HL-60/S4 treated with retinoic acid at 250 ng/mL for 4 days and 3 days (cell line): ENCODE measurements around the gene CD81.

Experiments
- in situ Hi-C: fragments of 300-500 bp; cut with MboI; formaldehyde crosslinking; loops from 2 replicates; pipeline ENCODE4 v1.7.0; 2022; ENCODE audit warnings: low sequenced_read_pairs

The CD81 gene

GRCh38 chr11:2388431-2389376 lies 11.6 kb downstream of the CD81 start:
- in situ Hi-C loops = no loop called here

DNA sequence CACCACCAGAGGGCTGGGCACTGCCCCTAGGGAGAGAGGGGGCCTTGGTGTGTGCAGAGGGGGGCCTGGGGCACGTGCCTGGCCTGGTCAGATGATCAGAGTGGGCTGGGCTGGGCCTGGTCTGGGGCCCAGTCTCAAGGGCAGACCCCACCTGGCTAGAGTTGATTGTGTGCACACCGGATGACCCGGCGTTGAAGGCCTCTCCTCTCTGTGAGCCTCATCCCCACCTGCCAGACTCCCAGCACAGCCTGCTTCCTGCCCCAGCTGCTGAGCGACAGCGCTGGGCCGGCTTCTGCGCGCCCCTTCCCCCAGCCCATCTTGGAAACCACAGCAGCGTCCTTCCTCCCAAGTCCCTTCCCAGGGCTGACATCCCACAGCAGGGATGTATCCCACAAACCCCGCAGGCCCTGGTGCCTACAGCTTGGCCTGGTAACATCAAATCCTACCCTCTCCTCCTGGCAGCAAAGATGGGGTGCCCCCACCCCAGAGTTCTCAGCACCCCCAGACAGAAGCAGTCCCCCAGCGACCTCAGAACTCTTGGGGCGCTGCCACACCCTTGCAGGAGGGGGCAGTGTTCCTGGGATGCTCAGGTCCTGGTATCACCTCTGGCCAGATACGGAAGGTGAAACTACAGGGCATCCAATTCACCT lies 12.4 kb downstream of the CD81 start:
- in situ Hi-C loops = no loop called here

DNA sequence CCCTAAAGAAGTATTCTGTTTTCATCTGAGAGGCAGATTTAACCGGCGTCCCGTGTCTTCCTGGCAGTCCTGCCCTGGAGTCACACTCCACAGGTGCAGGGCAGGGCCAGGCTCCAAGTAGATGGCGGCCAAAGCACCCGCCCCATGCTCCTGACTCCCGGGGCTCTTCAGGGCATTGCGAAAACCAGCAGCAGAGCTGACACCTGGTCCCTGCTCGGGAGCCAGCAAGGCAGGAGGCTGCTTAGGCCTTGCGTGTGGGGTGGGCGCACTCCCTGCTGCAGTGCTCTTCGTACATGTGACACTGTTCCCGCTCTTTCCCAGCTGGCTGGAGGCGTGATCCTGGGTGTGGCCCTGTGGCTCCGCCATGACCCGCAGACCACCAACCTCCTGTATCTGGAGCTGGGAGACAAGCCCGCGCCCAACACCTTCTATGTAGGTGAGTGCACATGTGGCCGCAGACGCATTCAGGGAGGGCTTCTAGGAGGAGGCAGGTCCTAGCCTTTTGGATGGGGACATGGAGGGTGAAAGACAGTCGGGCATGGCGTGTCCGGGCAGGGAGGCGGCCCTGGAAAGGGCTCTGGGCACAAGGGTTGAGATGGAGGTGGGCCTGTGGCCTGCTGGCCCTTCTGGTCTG lies 13.1 kb downstream of the CD81 start:
- in situ Hi-C loops = no loop called here

GRCh38 chr11:2390725-2391151 lies 13.6 kb downstream of the CD81 start:
- in situ Hi-C loops = no loop called here

GRCh38 chr11:2391181-2391975 lies 14.3 kb downstream of the CD81 start:
- in situ Hi-C loops = no loop called here

- in situ Hi-C loops = no loop called here
Measured at GRCh38 chr11:2392241-2392959, 15.3 kb downstream of the CD81 start.

DNA sequence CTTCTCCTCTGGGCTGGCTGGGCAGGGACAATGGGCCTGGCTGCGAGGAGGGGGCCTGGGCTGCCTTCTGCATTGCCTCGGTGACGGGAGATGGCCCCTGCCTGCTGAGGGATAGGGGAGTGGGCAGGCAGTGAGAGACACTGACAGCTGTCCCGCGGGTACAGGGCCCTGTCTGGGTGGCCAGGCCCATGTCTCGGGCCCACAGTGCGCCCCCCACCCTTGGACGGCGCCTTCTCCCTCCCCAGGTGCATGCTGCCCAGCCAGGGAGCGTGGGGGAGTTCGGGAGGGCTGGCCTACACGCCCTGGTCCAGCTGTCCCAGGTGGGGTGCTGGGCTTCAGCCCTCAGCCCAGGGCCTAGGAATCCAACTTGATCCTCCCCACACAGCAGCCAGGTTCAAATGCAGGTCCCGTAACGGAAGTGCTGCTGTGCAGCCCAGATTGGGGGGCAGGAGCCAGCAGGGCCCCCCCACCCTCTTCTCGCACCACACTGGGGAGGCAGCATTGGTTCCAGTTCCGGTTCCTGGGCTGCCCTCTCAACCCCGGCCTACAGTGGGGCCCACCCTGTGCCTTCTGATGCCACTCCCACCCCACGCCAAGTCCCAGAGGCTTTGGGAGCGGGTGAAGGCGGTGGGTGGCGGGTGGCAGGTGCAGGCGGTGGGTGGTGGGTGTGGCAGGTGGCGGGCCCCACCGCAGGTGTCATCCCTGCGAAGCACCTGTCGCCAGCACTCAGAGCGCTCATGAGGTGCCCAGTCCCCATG lies 16.2 kb downstream of the CD81 start:
- in situ Hi-C loops = no loop called here

DNA sequence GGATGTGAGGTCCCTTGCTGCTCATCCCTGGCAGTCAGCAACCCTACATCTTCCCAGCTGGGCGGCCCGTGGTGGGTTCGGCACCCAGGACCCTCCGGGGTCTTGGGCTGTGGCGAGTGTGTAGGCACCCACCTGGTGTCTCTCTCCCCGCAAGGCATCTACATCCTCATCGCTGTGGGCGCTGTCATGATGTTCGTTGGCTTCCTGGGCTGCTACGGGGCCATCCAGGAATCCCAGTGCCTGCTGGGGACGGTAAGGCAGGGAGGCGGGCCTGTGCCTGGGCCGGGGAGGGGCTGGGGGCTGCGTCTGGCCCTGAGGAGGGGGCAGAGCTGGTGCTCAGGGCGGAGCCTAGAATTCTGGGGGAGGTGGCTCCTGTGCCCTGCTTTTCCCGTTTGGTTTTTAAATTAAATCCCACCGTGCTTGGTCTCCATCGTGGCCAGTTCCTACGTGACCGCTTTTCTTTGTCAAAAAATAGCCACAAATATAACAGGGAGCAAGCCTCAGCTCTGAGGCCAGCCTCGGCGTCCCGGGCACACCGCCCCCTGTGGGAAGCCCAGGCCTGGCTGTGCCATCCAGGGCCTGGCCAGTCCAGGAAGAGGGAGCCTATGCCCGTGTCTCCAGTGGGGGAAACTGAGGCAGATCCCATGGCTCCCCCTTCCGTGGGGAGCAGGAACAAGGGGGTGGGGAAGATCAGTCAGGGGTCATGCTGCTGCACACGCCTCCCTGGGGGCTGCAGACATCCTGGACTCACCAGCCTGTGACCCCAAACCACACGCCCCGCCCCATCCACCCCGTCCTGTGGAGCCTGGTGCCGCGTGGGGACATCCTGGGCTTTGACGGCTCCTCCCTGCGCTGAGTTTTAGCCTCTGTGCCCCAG lies 17.1 kb downstream of the CD81 start:
- in situ Hi-C loops = no loop called here

- in situ Hi-C loops = no loop called here
Measured at GRCh38 chr11:2394818-2395105, 17.7 kb downstream of the CD81 start.

DNA sequence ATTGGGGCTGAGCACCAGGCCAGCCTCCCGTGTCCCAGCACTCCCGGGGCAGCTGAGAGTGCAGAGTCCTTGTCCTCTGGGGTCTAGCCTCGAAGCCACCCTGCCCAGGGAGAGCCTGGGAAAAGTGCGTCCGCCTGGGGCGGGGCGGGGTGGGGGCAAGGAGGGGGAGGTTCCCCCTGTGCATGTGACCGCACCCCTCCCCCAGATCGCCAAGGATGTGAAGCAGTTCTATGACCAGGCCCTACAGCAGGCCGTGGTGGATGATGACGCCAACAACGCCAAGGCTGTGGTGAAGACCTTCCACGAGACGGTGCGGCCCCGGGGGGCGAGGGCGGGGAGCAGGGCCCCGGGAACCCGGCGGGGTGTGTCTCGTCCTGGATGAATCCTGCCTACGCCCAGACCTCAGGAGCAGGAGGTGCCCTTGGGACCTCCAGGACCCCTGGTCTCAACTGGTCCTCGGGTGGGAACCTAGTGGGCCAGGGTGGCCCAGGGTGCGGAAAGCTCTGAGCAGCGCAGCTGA lies 18.2 kb downstream of the CD81 start:
- in situ Hi-C loops = no loop called here

DNA sequence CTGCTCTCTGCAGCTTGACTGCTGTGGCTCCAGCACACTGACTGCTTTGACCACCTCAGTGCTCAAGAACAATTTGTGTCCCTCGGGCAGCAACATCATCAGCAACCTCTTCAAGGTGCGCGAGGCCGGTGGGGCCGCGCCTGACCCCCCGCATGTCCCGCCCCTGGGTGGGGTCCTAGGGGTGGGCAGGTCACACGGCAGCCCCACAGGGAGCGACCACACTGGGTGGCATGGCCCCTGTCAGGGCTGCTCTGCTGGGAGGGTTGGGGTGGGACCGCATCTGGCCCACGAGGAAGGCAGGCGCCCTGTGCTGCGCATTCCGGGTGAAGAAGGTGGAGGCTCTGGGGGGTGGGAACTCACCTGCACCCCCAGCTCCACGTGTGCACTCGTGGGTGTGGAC lies 18.7 kb downstream of the CD81 start:
- in situ Hi-C loops = no loop called here

DNA sequence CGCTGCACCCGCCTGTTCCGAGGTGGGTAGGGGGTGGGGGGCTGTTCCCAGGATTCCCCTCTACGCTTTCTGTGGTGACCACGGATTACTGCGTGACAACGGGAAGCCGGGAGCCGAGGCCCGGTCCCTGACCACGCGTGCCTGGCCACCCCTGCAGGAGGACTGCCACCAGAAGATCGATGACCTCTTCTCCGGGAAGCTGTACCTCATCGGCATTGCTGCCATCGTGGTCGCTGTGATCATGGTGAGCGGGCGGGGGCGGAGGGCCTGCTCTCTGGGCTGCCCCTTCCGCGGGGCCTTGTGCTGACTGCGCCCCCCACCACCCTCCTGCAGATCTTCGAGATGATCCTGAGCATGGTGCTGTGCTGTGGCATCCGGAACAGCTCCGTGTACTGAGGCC lies 19.4 kb downstream of the CD81 start:
- in situ Hi-C loops = no loop called here

DNA sequence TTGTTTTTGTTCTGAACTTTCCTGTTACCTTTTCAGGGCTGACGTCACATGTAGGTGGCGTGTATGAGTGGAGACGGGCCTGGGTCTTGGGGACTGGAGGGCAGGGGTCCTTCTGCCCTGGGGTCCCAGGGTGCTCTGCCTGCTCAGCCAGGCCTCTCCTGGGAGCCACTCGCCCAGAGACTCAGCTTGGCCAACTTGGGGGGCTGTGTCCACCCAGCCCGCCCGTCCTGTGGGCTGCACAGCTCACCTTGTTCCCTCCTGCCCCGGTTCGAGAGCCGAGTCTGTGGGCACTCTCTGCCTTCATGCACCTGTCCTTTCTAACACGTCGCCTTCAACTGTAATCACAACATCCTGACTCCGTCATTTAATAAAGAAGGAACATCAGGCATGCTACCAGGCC lies 19.9 kb downstream of the CD81 start:
- in situ Hi-C loops = no loop called here

GRCh38 chr11:2398664-2399355 lies 21.7 kb downstream of the CD81 start:
- in situ Hi-C loops = no loop called here

DNA sequence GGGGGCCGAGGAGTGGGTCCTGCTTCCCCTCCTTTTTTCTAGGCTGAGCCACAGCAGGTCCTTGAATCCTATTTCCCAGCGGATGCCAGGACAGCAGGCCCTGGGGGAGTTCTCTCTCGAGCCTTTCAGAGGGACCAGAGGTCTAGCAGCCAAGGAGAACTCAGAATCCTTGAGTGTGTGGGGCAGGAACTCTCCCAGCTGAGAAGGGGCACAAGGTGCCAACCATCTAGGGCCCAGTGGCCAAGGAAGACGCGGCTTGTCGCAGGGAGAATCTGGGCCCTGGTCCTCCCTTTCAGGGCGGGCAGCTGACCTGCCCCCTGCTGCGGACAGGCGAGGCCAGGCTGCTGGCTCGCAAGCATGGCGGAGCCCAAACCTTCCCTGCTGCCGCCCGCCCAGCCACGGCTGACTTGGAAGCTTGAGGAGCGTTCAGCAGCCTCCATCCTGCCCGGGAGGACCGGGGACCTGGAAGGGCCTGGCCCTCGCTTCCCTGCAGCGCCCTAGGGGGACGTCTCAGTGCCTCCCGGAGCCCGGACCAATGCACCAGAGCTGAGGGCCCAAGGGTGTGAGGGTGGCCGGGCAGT lies 22.5 kb downstream of the CD81 start:
- in situ Hi-C loops = loop anchor here (25.0 kb wide), 1 partner anchor 187 kb away; no protein-coding TSS in a partner anchor

DNA sequence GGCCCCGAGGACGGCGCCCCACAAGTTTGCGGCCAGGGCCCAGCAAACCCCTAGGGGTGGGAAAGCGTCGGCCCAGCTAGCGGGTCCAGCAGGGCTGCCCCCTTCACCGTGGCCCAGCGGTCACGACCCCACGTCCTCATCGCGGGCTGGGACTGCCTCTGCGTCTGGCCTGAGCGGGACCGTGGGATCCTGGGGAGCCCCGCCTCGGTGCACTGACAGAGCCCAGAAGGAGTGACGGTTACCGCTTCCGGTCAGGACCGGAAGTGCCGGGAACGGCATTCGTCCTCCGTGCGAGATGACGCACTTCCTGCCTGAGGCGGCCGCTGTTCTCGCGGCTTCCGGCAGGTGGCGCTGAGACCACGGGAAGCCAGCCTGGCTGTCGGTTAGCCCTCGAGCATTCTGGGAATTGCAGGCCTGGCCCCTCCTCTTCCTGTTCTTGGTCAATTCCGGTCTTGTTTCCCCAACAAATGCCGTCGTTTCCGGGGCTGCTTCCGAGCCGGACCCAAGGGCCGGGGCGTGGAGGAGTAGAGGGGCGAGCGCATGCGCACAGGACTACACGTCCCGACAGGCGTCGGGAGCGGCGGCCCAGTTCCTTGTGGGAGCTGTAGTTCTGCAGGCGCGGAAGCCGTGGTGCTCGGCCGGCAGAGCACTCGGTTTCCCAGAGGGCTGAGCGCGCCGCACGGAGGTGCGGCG lies 23.1 kb downstream of the CD81 start, which contains the start of gene TSSC4:
Gene TSSC4, plus strand, starts transcription at position 682 of the 693 bp plus-strand sequence. CDS start 1,884 bp downstream, outside the sequence.
- in situ Hi-C loops = loop anchor here (25.0 kb wide), 1 partner anchor 188 kb away; no protein-coding TSS in a partner anchor
